Upper lobe of left lung (tissue), 4 donors: ENCODE measurements around the gene CEP70.

Experiments
- CTCF ChIP-seq, 6 experiments: fragments of 450-650 bp in 4 of 6; fragments of 200-600 bp in 2 of 6; sonication (generic) in 2 of 6; IDR thresholded peaks; one replicate each; pipeline ENCODE4 v1.5.1; 2016 to 2019; ENCODE audit warnings: antibody characterized with exemption in 6 of 6
- EP300 ChIP-seq, 4 donors: sonication (generic); formaldehyde crosslinking; IDR thresholded peaks; one replicate each; pipeline ENCODE4 v1.5.1; 2017; ENCODE audit warnings: antibody characterized with exemption in 4 of 4, control low read depth in 2 of 4
- POLR2A ChIP-seq, 4 donors: fragments of 450-650 bp; IDR thresholded peaks; one replicate each; pipeline ENCODE4 v1.5.1; 2016 to 2017; ENCODE audit warnings: antibody characterized with exemption in 4 of 4, mild to moderate bottlenecking in 2 of 4
- POLR2AphosphoS5 ChIP-seq, 2 donors: sonication (generic); formaldehyde crosslinking; IDR thresholded peaks; one replicate each; pipeline ENCODE4 v1.5.1; 2017; ENCODE audit warnings: antibody characterized with exemption in 2 of 2

- TF ChIP-seq CTCF (IDR thresholded peaks at IDR 0.05) (no peak), POLR2AphosphoS5 (IDR thresholded peaks at IDR 0.05) (no peak), POLR2A (IDR thresholded peaks at IDR 0.05) (no peak), EP300 (IDR thresholded peaks at IDR 0.05) (no peak)
Measured at GRCh38 chr3:138642927-138643253, 48.8 kb upstream of the CEP70 start.
